GM18873 (cell line): ENCODE data around the gene KCNH1.

Experiments used
- ATAC-seq: cut with Tn5 transposase; IDR thresholded peaks from one replicate; pipeline ENCODE4 v1.9.1; 2021; ENCODE audit warnings: mild to moderate bottlenecking, moderate library complexity, moderate number of reproducible peaks; ENCODE audit not compliant: unreplicated experiment, low FRiP score

The KCNH1 gene

GRCh38 chr1:210821615-210822014 lies 312.3 kb downstream of the KCNH1 start:
- no peak for ATAC-seq

GRCh38 chr1:210819266-210819665 lies 314.7 kb downstream of the KCNH1 start:
- no peak for ATAC-seq

DNA sequence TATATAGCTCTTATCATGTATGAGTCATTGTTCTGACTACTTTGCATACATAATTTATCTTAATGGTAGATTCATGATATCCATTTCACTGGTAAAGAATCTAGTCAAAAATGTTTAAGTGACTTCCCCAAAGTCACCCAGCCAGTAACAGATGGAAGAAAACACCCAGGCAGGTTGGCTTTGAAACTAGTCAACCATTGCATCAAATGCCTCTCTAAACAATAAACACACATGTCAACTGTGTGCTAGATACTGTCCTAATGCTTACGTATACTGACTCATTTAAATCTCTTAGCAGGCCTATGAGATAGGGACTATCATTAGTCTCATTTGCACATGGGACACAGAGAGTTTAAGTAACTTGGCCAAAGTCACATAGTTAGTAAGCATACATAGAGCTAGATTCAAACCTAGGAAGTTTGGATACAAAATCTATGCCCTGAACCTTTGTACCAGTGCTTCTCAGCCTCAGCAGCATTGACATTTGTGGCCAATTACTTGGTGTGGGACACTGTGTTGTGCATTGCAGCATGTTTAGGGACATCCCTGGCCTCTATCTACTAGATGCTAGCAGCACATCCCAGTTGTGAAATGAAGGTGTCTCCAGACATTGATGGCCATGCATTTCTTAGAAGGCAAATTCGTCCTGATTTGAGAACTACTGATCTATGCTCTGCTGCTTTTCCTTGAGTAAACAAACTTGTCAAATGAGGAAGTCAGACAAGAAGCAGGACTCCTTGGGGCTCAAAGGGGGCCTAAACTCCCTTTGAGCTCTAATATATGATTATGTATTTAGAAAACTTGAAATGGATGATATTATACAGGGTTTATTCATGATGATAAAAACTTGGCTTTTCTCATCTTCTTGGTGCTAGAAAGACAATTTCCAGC lies 316.3 kb downstream of the KCNH1 start:
- ATAC-seq = no peak

GRCh38 chr1:210815641-210816550 lies 318.1 kb downstream of the KCNH1 start:
- no peak for ATAC-seq

- ATAC-seq = no peak
Measured at GRCh38 chr1:210814382-210815123, 319.4 kb downstream of the KCNH1 start.

DNA sequence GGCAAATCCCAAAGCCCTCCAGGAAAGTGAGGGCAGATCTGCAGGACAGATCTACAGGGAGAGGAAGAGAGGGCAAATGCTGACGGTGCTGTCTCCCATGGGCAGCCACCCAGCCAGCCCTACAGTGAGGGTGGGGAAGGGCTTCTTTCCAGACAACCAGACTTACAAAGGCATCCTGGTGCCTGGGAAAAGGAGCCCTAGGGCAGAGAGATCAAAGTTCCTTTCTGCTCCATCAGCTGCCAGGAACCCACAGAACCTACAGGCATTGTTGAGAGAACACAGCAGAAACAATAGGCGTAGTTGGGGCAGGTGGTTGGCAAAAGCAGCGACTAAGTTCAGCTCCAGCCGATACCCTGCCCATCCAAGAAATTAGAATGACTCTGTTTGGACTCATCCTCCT lies 332.4 kb downstream of the KCNH1 start:
- ATAC-seq = no peak

GRCh38 chr1:210800756-210801155 lies 333.2 kb downstream of the KCNH1 start:
- no peak for ATAC-seq

GRCh38 chr1:210800301-210800700 lies 333.6 kb downstream of the KCNH1 start:
- no peak for ATAC-seq

GRCh38 chr1:210797422-210797821 lies 336.5 kb downstream of the KCNH1 start:
- no peak for ATAC-seq

DNA sequence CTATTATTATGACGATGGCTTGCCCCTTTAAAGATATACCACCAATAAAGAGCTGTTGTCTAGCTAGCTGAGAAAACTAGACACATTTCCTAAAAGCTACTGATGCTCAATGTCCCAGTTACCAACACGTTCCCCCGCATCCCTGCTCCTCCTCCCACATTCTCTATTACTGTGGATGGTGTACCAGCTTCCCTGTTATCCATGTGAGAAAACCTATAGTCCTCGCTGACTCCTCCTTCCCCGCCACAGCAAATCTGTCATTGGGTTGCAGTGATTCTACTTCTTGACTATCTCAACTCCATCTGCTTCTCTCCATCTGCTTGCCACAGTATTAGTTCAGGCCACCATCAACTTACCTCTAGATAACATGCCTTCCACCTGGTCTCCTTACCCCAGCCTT lies 337.5 kb downstream of the KCNH1 start:
- ATAC-seq = no peak

- ATAC-seq = no peak
Measured at GRCh38 chr1:210794445-210794844, 339.5 kb downstream of the KCNH1 start.

DNA sequence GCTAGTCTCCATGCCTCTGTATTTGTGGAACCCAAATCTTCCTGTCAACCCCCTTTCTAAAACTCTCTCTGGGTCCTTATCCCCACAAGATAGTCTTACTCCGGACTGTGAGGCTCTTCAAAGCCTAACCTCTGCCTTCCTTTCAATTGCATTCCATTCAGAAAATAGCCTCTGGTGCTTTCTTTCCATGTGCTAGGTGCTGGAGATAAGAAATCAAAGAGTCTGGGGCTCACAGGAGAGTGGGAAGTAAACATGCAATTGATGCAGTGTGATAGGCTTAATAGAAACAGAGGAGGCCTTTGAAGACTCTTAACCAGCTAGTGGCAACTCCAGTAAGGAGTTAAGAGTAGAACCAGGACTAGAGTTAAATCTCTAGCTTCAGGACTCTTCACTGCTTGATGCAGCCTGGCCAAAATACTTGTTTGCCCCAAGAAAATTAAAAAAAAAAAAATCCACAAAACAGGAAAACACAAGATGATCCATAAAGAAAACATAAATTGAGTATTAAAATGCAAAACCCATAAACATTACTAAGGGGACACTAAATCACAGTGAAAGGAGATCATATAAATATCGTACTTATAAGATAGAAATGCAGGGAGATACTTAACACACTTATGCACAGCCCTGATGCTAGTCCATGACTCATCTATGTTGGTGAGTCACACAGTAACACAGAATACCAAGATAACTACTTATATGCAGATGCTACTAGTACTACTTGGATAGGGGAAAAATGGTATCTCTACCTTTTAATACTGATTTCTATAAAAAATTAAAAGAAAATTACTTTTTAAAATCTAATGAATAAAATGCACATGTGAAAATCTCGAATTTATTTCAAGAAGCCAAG lies 341.5 kb downstream of the KCNH1 start:
- ATAC-seq = no peak

DNA sequence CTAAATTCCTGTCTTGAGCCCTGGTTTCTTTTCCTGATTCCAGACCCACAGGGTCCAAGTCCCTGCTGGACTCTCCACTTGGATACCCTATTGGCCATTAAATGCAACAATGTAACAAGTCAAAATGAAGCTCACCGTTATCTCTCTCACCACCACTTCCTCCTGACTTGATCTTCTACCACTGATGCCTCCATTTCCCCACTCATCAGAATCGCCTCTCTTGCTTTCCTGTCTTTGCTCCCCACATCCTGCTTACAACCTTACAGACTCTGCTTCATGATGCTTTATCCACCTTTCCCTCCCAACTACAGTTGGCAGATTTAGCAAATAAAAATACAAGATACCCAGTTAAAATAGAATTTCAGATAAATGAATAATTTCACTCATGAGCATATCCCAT lies 343.8 kb downstream of the KCNH1 start:
- ATAC-seq = no peak

- ATAC-seq = no peak
Measured at GRCh38 chr1:210787800-210788199, 346.1 kb downstream of the KCNH1 start.

DNA sequence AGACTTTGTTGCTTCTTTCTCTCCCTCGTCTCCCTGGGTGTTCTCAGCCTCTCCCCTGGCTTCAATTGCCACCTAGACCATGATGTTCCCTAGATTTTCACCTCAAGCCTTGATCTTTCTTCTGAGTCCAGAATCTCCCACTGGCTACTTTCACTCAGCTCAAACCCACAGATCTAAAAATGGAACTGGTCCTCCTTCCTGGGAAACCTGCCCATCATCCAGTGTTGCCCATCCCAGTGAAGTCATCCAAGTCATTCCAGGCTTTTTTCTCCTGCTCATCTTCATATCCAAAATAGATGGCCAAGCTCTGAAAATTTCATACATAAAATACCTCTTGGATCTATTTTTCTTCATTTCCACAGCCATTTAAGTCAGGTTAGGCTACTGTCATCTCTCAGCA lies 347.4 kb downstream of the KCNH1 start:
- no peak for ATAC-seq

GRCh38 chr1:210783925-210784324 lies 350.0 kb downstream of the KCNH1 start:
- ATAC-seq = no peak

DNA sequence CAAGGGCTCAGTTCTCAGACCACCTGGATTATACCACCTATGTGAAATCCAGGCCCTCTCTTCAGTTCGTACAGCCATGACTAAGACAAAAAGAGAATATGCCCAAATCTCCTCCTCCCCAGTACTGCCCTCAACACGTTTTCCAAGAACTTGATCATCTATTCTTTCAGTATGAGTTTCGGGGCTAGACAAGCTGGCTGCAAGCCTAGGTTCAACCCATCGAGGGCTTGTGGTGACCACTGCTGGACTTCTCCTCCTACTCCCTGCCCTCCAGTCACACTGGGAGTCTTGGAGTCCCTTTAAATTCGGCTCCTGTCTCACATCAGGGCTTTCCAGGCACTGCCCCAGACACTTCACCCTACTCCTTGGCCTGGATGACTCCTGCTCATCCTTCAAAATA lies 352.3 kb downstream of the KCNH1 start:
- no peak for ATAC-seq

DNA sequence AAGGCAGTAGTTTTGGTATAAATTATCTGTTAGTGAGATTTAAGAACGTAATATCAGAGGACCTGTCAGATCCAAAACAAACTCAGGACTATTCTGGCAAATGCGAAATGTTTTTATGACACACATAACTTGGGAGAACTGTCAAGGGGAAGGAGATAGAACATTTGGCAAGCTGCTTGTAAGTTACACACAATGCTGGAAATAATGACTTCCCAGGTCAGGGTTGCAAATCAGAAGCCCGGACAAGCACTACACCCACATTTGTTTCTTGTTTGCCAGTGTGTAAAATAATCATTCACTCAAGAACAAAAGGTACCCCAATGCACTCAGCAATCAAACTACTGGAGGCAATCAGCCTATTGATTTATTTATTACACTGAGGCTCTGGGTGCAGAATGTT lies 354.7 kb downstream of the KCNH1 start:
- ATAC-seq = no peak

DNA sequence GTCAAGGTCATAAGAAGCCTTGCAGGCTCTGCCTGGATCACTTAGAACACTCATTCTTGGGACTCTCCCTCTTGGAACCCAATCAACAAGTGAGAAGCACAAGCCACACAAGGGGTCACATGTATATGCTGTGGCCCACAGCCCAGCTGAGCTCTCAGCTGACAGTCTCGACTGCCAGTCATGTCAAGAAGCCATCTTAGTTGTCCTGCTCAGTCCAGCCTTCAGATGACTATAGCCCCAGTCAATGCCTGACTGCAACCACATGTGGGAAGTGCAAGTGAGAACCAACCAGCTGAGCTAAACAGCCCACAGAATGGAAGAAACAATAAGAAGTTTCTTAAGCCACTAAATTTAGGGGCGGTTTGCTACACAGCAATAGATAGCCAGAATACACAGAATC lies 356.0 kb downstream of the KCNH1 start:
- no peak for ATAC-seq

- ATAC-seq = no peak
Measured at GRCh38 chr1:210776712-210777111, 357.2 kb downstream of the KCNH1 start.
